ENCODE measurements around the gene AKR1D1.

AKR1D1 gene

DNA sequence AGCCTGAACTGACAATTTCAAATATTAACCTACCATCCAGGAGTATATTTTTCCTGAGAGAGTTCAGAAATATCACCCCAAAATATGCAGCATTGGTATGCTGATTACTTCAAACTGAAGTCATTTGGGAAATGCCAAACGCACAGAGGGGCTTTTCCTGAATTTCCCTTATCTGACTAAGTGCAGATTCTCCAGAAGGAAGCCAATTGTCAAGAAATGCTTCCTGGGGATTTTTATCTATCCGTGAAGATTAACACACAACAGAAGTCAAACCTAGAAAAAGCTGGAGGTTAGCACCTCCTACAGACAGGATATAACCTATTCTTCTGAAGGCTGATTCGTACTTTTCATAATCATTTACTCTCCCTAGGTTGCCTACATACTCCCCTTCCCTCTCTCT, 91.0 kb downstream of the AKR1D1 start:
- no peak for DNase-seq (ENCODE audit: low spot score)

DNA sequence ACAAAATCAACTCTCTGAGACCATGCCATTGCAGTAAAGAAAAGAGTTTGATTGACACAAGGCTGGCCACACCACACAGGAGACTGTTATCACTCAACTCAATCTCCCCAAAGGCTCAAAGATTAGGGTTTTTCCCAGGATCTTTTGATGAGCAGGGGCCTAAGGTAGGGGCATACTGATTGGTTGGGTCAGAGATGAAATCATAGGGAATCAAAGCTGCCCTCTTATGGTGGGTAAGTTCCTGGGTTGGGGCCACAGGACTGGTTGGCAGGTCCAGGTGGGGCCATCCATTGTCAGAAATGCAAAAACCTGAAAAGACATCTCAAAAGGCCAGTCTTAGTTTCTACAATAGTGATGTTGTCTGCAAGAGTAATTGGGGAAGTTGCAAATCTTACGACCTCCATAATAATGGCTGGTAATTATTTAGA, 91.6 kb downstream of the AKR1D1 start:
- no peak for DNase-seq (ENCODE audit: low spot score)

Data from NAMALWA (cell line).